Smooth muscle cell (in vitro differentiated cells): ENCODE results near the gene ADPRS. TPM values are rescaled to one million over a fixed set of nuclear protein-coding genes. Genes with fewer than 3 reads are reported as not detected.

Source experiments
- DNase-seq: peaks from one replicate; lab custom pipeline; 2025; ENCODE audit not compliant: unreplicated experiment; lab: John Stamatoyannopoulos, UW
- H2AFZ ChIP-seq: fragments of 200-600 bp; sonication (generic); 2 replicates; pipeline ENCODE4 v1.6.0; 2016; ENCODE audit warnings: antibody characterized with exemption, low read depth, mild to moderate bottlenecking
- H3F3A ChIP-seq: fragments of 200-600 bp; sonication (generic); 2 replicates; pipeline ENCODE4 v1.6.0; 2017; ENCODE audit warnings: antibody characterized with exemption, low read depth
- H3K27ac ChIP-seq: fragments of 200-600 bp; sonication (generic); 2 replicates; pipeline ENCODE4 v1.5.1; 2016; ENCODE audit warnings: low read depth, mild to moderate bottlenecking
- H3K27me3 ChIP-seq: fragments of 200-600 bp; sonication (generic); 2 replicates; pipeline ENCODE4 v1.6.1; 2016; ENCODE audit warnings: low read depth, mild to moderate bottlenecking
- H3K36me3 ChIP-seq: fragments of 200-600 bp; sonication (generic); 2 replicates; pipeline ENCODE4 v1.5.1; 2016; ENCODE audit warnings: low read depth
- H3K4me1 ChIP-seq: fragments of 200-600 bp; sonication (generic); 2 replicates; pipeline ENCODE4 v1.5.1; 2016; ENCODE audit warnings: low read depth
- H3K4me2 ChIP-seq: fragments of 200-600 bp; sonication (generic); 2 replicates; pipeline ENCODE4 v1.6.0; 2016; ENCODE audit warnings: mild to moderate bottlenecking
- H3K4me3 ChIP-seq: fragments of 200-600 bp; sonication (generic); 2 replicates; pipeline ENCODE4 v1.5.1; 2016; ENCODE audit warnings: mild to moderate bottlenecking
- H3K79me2 ChIP-seq: fragments of 200-600 bp; sonication (generic); 2 replicates; pipeline ENCODE4 v1.6.0; 2016; ENCODE audit warnings: low read depth, mild to moderate bottlenecking
- H3K9ac ChIP-seq: fragments of 200-600 bp; sonication (generic); 2 replicates; pipeline ENCODE4 v1.6.0; 2016; ENCODE audit warnings: low read depth
- H3K9me3 ChIP-seq: fragments of 200-600 bp; sonication (generic); replicated peaks from 2 replicates; pipeline ENCODE4 v1.5.1; 2016; ENCODE audit warnings: low read depth
- H4K20me1 ChIP-seq: fragments of 200-600 bp; sonication (generic); 2 replicates; pipeline ENCODE4 v1.6.0; 2016; ENCODE audit warnings: low read depth
- CTCF ChIP-seq: fragments of 200-600 bp; sonication (generic); IDR thresholded peaks from 2 replicates; pipeline ENCODE4 v1.5.1; 2017; ENCODE audit warnings: borderline replicate concordance, mild to moderate bottlenecking, antibody characterized with exemption; ENCODE audit not compliant: insufficient read depth, poor library complexity, severe bottlenecking
- WGBS: methylation state at CpG from one replicate; pipeline ENCODE4 v1.1.7; 2016; ENCODE audit warnings: low lambda C conversion rate; 5-methylcytosine and 5-hydroxymethylcytosine counted together
- polyA plus RNA-seq: library from polyadenylated mRNA; unstranded; fragments of >200 nt; fragmentation: Nextera tagmentation; extraction: Ambion mirVana; gene quantifications from 2 replicates; pipeline ENCODE4 v1.2.1, GENCODE V29; 2016
- total RNA-seq: library from RNA; depleted of rRNA; stranded (reverse); fragments of >200 nt; gene quantifications from 2 replicates; pipeline ENCODE4 v1.2.3, GENCODE V29; 2014

Gene ADPRS
- 26.7 and 31.0 TPM in 2 replicates for total RNA-seq
- 38.8 and 44.1 TPM in 2 replicates for polyA plus RNA-seq

GRCh38 chr1:36088577-36089392, at the start of gene ADPRS:
Gene ADPRS, plus strand, starts transcription at chr1:36088892. Its CDS starts 13 bp downstream, at chr1:36088905.
- Histone ChIP-seq H4K20me1 (no peaks in the 10 kb centered on the region), H3K27ac (peak within 1 kb of the TSS; percentile 77), H3K4me1 (peaks cover 27% of the 10 kb centered on the region), H3K9ac (peak within 1 kb of the TSS; percentile 77), H2AFZ (peak within 1 kb of the TSS; percentile 91), H3K4me3 (peak within 1 kb of the TSS; percentile 94), H3K9me3 (no peaks in the 10 kb centered on the region), H3F3A (peaks cover under 1% of the 10 kb centered on the region), H3K27me3 (no peaks in the 10 kb centered on the region), H3K4me2 (peak within 1 kb of the TSS; percentile 92), H3K79me2 (peaks cover 20% of the 10 kb centered on the region), H3K36me3 (no peaks in the 10 kb centered on the region)
- DNase-seq, result peak; percentile 65
- peak; percentile 93 for TF ChIP-seq CTCF
- WGBS, result 3% methylated on average over 65 of the region's 84 CpGs

- 95% methylated on average over 2 of the region's 2 CpGs for WGBS
- Histone ChIP-seq H3F3A (no peaks in the 10 kb centered on the region), H3K9ac (no peak overlapping the region), H3K27ac (no peak overlapping the region), H3K4me1 (no peaks in the 10 kb centered on the region), H3K9me3 (no peaks in the 10 kb centered on the region), H3K4me2 (no peak overlapping the region), H3K79me2 (no peaks in the 10 kb centered on the region), H4K20me1 (no peaks in the 10 kb centered on the region), H3K4me3 (no peak overlapping the region), H3K36me3 (peaks cover 36% of the 10 kb centered on the region), H3K27me3 (no peaks in the 10 kb centered on the region), H2AFZ (no peak overlapping the region)
- TF ChIP-seq CTCF, result no peak
- DNase-seq, result no peak
These were observed 48.5 kb upstream of the ADPRS start for GRCh38 chr1:36040238-36040637.

- H3K79me2 ChIP-seq, result no peaks in the 10 kb centered on the region
- H3K27ac ChIP-seq, result no peak overlapping the region
- no peak for TF ChIP-seq CTCF
- no peaks in the 10 kb centered on the region for H4K20me1 ChIP-seq
- DNase-seq, result no peak
- H3K9me3 ChIP-seq, result no peaks in the 10 kb centered on the region
- no peak overlapping the region for H3K4me3 ChIP-seq
- H3K4me1 ChIP-seq, result no peaks in the 10 kb centered on the region
- H3F3A ChIP-seq, result no peaks in the 10 kb centered on the region
- peaks cover 12% of the 10 kb centered on the region for H3K36me3 ChIP-seq
- H3K27me3 ChIP-seq, result no peaks in the 10 kb centered on the region
- H3K4me2 ChIP-seq, result no peak overlapping the region
- H2AFZ ChIP-seq, result no peak overlapping the region
- H3K9ac ChIP-seq, result no peak overlapping the region
These were observed 36.9 kb upstream of the ADPRS start for GRCh38 chr1:36051821-36052220.

GRCh38 chr1:36053978-36054377, 34.7 kb upstream of the ADPRS start:
- Histone ChIP-seq H3K4me2 (no peak overlapping the region), H3F3A (no peaks in the 10 kb centered on the region), H3K4me1 (no peaks in the 10 kb centered on the region)

More at GRCh38 chr1:36053978-36054377, 34.7 kb upstream of the ADPRS start:
- H3K9me3 ChIP-seq, result no peaks in the 10 kb centered on the region
- no peaks in the 10 kb centered on the region for H4K20me1 ChIP-seq
- H3K27ac ChIP-seq, result no peak overlapping the region
- peaks cover 10% of the 10 kb centered on the region for H3K36me3 ChIP-seq
- no peak overlapping the region for H2AFZ ChIP-seq
- H3K79me2 ChIP-seq, result no peaks in the 10 kb centered on the region
- no peaks in the 10 kb centered on the region for H3K27me3 ChIP-seq
- DNase-seq, result no peak
- no peak overlapping the region for H3K4me3 ChIP-seq
- H3K9ac ChIP-seq, result no peak overlapping the region
- no peak for TF ChIP-seq CTCF
